Measurements from ENCODE around the gene PRRT3.
"Not testable (repeated sequence)": the region's sequence is repeated elsewhere in the genome, so short reads cannot be mapped to it uniquely, and the experiment has no call there.

PRRT3 gene

DNA sequence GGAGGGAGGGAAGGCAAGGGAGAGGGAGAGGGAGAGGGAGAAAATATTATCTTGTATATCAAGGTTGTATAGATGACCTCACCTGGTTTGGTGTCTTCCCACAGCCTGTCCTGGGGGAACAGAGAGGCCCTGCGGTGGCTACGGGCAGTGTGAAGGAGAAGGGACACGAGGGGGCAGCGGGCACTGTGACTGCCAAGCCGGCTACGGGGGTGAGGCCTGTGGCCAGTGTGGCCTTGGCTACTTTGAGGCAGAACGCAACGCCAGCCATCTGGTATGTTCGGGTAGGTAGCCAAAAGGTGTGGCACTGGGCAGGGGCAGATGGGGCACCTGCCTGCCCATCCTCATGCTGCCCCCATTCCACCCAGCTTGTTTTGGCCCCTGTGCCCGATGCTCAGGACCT is 11.5 kb downstream of the PRRT3 start:
- DNase-seq (ENCODE audit: extremely low read depth, low read depth): no peak
- TF ChIP-seq, protein P1, sequence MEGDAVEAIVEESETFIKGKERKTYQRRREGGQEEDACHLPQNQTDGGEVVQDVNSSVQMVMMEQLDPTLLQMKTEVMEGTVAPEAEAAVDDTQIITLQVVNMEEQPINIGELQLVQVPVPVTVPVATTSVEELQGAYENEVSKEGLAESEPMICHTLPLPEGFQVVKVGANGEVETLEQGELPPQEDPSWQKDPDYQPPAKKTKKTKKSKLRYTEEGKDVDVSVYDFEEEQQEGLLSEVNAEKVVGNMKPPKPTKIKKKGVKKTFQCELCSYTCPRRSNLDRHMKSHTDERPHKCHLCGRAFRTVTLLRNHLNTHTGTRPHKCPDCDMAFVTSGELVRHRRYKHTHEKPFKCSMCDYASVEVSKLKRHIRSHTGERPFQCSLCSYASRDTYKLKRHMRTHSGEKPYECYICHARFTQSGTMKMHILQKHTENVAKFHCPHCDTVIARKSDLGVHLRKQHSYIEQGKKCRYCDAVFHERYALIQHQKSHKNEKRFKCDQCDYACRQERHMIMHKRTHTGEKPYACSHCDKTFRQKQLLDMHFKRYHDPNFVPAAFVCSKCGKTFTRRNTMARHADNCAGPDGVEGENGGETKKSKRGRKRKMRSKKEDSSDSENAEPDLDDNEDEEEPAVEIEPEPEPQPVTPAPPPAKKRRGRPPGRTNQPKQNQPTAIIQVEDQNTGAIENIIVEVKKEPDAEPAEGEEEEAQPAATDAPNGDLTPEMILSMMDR (IDR thresholded peaks at IDR 0.05; ENCODE audit: low read depth, low read length): no peak

DNA sequence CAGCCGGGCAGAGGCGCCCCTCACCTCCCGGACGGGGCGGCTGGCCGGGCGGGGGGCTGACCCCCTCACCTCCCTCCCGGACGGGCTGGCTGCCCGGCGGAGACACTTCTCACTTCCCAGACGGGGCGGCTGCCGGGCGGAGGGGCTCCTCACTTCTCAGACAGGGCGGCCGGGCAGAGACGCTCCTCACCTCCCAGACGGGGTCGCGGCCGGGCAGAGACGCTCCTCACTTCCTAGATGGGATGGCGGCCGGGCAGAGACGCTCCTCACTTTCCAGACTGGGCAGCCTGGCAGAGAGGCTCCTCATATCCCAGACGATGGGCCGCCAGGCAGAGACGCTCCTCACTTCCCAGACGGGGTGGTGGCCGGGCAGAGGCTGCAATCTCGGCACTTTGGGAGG is 12.3 kb downstream of the PRRT3 start:
- DNase-seq (ENCODE audit: extremely low read depth, low read depth): not testable (repeated sequence)

DNA sequence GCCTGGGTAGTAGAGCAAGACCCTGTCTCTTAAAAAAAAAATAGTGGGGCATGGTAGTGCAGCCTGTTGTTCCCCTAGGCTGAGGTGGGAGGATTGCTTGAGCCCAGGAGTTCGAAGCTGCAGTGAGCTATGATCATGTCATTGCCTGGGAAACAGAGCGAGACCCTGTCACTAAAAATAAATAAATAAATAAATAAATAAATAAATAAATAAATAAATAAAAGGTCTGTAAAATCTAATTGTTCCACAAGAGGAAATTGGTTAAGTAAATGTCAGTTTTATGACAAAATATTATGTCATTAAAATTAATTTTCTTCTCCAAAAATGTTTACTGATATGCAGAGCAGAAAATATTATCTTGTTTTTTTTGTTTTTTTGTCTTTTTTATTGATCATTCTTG is 13.2 kb downstream of the PRRT3 start:
- DNase-seq (ENCODE audit: extremely low read depth, low read depth): no peak

DNA sequence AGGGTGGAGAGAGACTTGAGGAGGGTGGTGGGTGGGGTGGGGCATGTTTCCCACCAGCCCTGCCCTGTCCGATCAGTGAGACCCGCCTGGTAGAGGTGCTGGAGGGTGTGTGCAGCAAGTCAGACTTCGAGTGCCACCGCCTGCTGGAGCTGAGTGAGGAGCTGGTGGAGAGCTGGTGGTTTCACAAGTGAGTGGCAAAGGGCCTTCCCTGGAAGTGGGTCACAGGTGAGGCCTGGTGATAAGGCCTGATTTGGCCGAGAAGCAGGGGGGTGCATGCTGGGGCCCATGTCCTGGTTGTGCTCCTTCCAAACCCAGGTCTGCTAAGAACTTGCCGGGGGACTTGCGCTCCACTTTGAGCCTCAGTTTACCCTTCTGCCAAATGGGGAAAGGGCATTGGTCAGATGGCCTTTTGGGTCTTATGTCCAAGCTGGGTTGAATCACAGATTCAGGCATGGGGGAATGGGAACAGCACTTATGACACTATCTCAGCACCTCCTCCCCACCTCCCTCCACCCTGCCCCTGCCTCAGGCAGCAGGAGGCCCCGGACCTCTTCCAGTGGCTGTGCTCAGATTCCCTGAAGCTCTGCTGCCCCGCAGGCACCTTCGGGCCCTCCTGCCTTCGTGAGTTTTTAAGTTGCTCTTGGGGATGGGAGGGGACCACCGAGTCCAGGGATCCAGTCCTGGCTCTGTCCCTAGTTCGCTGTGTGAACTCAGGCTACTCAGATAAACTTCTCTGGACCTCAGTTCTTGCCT is 14.5 kb downstream of the PRRT3 start:
- TF ChIP-seq, protein P1 (IDR thresholded peaks at IDR 0.05; ENCODE audit: low read depth, low read length): no peak
- DNase-seq (ENCODE audit: extremely low read depth, low read depth): no peak

More for the DNA sequence above, 13.2 kb downstream of the PRRT3 start:
- TF ChIP-seq, protein P1 (IDR thresholded peaks at IDR 0.05; ENCODE audit: low read depth, low read length): no peak

DNA sequence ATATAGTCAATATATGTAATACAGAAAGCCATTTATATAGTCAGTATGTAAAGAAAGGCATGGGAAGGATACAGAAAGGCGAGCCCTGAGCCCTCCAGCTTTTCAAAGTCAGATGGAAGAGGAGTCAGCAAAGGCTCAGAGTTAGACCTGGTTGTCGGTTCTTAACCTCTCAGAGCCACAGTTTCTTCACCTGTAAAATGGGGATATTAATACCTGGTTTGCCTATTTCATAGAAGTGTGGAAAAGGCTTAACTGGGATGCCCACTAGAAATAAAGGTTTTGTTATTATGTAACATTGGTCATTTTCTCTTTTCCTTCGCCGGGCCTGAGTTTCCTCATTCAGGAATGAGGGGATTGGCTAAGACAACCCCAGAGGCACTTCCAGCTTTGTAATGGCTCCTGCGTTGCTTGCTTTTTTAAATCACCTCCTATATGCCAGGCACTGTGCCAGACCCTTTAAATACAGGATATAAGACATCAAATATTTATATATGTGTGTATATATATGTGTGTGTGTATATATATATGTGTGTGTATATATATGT is 16.2 kb downstream of the PRRT3 start:
- TF ChIP-seq, protein P1 (IDR thresholded peaks at IDR 0.05; ENCODE audit: low read depth, low read length): no peak
- no peak for DNase-seq (ENCODE audit: extremely low read depth, low read depth)

DNA sequence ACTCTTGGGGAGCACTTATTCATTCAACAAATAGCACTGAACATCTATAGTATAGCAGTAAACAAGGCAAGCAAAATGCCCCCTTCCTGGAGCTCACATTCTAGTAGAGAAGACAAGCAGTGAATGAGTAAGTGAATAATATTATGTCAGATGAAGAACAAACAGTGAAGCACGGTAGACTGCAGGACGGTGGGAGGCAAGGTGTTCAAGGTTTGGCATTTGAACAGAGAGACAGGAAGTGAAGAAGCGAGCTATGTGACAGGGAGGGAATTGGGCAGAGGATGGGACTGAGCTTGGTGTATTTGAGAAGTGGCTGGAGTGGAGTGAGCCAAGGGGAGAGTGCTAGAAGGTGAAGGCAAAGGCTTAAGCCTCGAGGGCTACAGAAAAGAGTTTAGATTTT is 17.2 kb downstream of the PRRT3 start:
- no peak for DNase-seq (ENCODE audit: extremely low read depth, low read depth)
- TF ChIP-seq, protein P1 (IDR thresholded peaks at IDR 0.05; ENCODE audit: low read depth, low read length): no peak

DNA sequence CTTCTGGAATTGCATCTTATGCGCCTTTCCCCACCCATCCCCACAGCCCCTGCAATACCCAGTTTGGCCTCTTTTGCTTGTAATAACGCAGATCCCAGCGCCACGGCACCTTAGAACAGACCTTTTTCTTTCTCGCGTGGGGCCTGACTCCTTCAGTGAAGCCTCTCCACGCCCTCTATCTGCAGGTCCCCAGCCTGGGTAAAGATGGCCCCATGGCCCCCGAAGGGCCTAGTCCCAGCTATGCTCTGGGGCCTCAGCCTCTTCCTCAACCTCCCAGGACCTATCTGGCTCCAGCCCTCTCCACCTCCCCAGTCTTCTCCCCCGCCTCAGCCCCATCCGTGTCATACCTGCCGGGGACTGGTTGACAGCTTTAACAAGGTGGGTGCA is 18.0 kb downstream of the PRRT3 start:
- TF ChIP-seq, protein P1 (IDR thresholded peaks at IDR 0.05; ENCODE audit: low read depth, low read length): peak; percentile 17
- no peak for DNase-seq (ENCODE audit: extremely low read depth, low read depth)
